Kidney epithelial cell (primary cell): ENCODE measurements around the gene GSX1. TPM values are rescaled to one million over a fixed set of nuclear protein-coding genes. Genes with fewer than 3 reads are reported as not detected.
"Not testable (repeated sequence)": the region's sequence is repeated elsewhere in the genome, so short reads cannot be mapped to it uniquely, and the experiment has no call there.

ENCODE experiments used
- DNase-seq: peaks from one replicate; pipeline ENCODE4 v3.0.0-alpha.2; 2010; ENCODE audit warnings: low read depth
- H3K27me3 ChIP-seq: 2 replicates; pipeline ENCODE4 v1.6.0; 2011; ENCODE audit warnings: low read length; ENCODE audit not compliant: control insufficient read depth, insufficient read depth
- H3K36me3 ChIP-seq: 2 replicates; pipeline ENCODE4 v1.5.1; 2011; ENCODE audit warnings: low read length; ENCODE audit not compliant: control insufficient read depth, insufficient read depth
- H3K4me3 ChIP-seq: 2 replicates; pipeline ENCODE4 v1.5.1; 2011; ENCODE audit warnings: low read depth, mild to moderate bottlenecking, control low read depth, low read length
- CTCF ChIP-seq: IDR thresholded peaks from 2 replicates; pipeline ENCODE4 v1.5.1; 2011; ENCODE audit warnings: mild to moderate bottlenecking, moderate library complexity, low read length, control low read depth, inconsistent platforms; ENCODE audit not compliant: insufficient read depth, poor library complexity, severe bottlenecking
- total RNA-seq: library from RNA; depleted of rRNA; stranded (reverse); fragments of >200 nt; gene quantifications from 2 replicates; pipeline ENCODE4 v1.2.3, GENCODE V29; 2015

Gene GSX1
- total RNA-seq, result not detected in 2 replicates

GRCh38 chr13:27792393-27793218 lies at the start of gene GSX1:
GSX1 (plus strand) TSS chr13:27792483; CDS start chr13:27792691, 208 bp downstream.
- no peak within 1 kb of the TSS for H3K4me3 ChIP-seq
- peak; percentile 7 for DNase-seq
- peaks cover 94% of the 10 kb centered on the region for H3K27me3 ChIP-seq
- no peak for TF ChIP-seq CTCF
- H3K36me3 ChIP-seq, result no peaks in the 10 kb centered on the region

DNA sequence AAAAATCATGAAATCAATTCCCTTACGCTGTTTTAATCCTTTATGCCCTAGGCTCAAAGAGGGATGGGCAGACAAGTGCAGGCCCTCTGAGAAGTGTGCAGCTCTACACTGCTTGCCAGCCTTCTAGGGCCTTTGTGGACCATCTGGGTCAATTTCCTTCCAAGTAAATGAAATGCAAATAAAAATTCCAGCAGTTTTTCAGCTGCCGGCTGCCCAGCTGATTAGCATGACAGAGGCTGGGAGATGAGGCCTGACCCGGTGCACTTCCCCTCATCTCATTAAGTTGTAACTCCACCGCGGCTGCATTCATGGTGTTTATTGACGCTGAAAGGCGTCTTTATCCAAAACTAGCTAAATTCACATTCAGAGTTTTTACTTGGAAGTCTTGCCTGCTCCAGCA lies 47.5 kb upstream of the GSX1 start:
- no peak for TF ChIP-seq CTCF
- no peak for DNase-seq
- Histone ChIP-seq H3K4me3 (no peak overlapping the region), H3K36me3 (no peaks in the 10 kb centered on the region), H3K27me3 (peaks cover 7% of the 10 kb centered on the region)

- no peak for DNase-seq
- H3K27me3 ChIP-seq, result peaks cover 7% of the 10 kb centered on the region
- H3K36me3 ChIP-seq, result no peaks in the 10 kb centered on the region
- no peak for TF ChIP-seq CTCF
- H3K4me3 ChIP-seq, result no peak overlapping the region
Observed at GRCh38 chr13:27745301-27745700, 47.0 kb upstream of the GSX1 start.

- H3K4me3 ChIP-seq, H3K36me3 ChIP-seq, DNase-seq, H3K27me3 ChIP-seq: not testable (repeated sequence)
Observed at GRCh38 chr13:27748143-27748542, 44.1 kb upstream of the GSX1 start.

GRCh38 chr13:27751953-27752532 lies 40.2 kb upstream of the GSX1 start:
- no peak overlapping the region for H3K4me3 ChIP-seq
- DNase-seq, result no peak
- H3K27me3 ChIP-seq, result no peaks in the 10 kb centered on the region
- no peak for TF ChIP-seq CTCF
- H3K36me3 ChIP-seq, result no peaks in the 10 kb centered on the region

- Histone ChIP-seq H3K36me3 (no peaks in the 10 kb centered on the region), H3K27me3 (no peaks in the 10 kb centered on the region), H3K4me3 (no peak overlapping the region)
- no peak for TF ChIP-seq CTCF
- DNase-seq, result no peak
Observed at GRCh38 chr13:27765650-27766049, 26.6 kb upstream of the GSX1 start.
